ENCODE measurements around the gene IL19.

- no peak for TF ChIP-seq CTCF (IDR thresholded peaks at IDR 0.05; ENCODE audit: low read length)
- TF ChIP-seq EZH2 (IDR thresholded peaks at IDR 0.05; ENCODE audit: borderline replicate concordance, low read length), result no peak
Measured at GRCh38 chr1:206785182-206785765, 14.7 kb downstream of the IL19 start.
